ENCODE data around the gene LHFPL3.

Gene LHFPL3

GRCh38 chr7:104299323-104299722 is 29.1 kb upstream of the LHFPL3 start:
- no peak for DNase-seq (ENCODE audit: low read depth)
- no peak for TF ChIP-seq CTCF (conservative IDR thresholded peaks at IDR 0.05; ENCODE audit: low read depth, low read length)
- H3K4me3 ChIP-seq (ENCODE audit: low read depth, low read length): no peak overlapping the region

GRCh38 chr7:104299777-104300176 is 28.6 kb upstream of the LHFPL3 start:
- DNase-seq (ENCODE audit: low read depth): no peak
- TF ChIP-seq CTCF (conservative IDR thresholded peaks at IDR 0.05; ENCODE audit: low read depth, low read length): no peak
- H3K4me3 ChIP-seq (ENCODE audit: low read depth, low read length): no peak overlapping the region

GRCh38 chr7:104306793-104307192 is 21.6 kb upstream of the LHFPL3 start:
- H3K4me3 ChIP-seq (ENCODE audit: low read depth, low read length): no peak overlapping the region
- no peak for DNase-seq (ENCODE audit: low read depth)
- no peak for TF ChIP-seq CTCF (conservative IDR thresholded peaks at IDR 0.05; ENCODE audit: low read depth, low read length)

DNA sequence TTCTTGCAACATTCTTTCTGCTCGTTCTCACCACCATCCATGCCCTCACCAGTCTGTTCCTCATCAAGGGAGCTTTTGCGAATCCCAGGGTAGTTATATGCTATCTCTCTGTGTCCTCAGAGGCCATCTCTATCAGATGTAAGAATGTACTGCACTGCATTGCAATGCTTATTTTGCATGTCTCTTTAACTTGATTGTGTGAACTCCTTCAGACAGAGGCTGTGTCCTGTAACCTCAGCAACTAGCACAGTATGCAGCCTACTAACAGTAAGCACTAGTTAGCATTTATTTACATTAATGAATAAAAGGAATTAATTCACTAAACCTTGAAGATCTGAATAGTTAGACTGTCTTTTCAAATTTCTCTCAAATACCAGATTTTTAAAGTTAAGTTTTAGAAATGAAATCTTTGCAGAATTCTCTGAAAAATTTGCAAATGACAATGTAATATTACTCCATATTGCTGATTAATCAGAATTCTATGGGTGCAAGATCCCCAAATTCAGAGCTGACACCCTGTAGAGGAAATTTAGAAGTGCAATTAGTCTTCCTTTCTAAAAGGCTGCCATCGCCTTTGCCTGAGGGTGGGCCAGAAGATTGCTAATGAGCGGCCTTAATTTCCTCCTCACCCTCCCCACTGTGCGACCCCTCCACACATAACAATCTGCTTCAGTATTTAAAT is 10.3 kb upstream of the LHFPL3 start:
- TF ChIP-seq CTCF (conservative IDR thresholded peaks at IDR 0.05; ENCODE audit: low read depth, low read length): no peak
- DNase-seq (ENCODE audit: low read depth): no peak

DNA sequence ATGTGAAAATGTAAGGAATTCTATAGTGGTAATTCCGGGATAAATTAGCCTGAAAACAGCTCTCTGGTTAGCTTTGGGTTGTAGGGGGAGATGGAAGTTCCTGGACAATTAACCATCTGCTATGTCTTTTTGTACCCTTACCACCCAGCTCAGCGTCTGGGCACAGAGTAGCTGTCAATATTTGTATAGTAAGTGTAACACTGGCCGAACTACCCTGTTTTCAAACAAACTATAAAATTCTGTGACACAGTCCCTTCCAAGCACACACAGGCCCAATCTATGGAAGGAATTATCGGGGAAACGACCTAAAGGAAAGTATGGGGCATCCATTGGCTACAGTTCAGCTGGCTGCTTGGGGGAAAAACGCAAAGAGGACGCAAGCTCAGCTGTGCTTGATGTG is 869 bp upstream of the LHFPL3 start:
- no peak for DNase-seq (ENCODE audit: low read depth)
- H3K4me3 ChIP-seq (ENCODE audit: low read depth, low read length): no peak overlapping the region
- TF ChIP-seq CTCF (conservative IDR thresholded peaks at IDR 0.05; ENCODE audit: low read depth, low read length): no peak

More for the DNA sequence above, 10.3 kb upstream of the LHFPL3 start:
- H3K4me3 ChIP-seq (ENCODE audit: low read depth, low read length): no peak overlapping the region

GRCh38 chr7:104327938-104328295 is 486 bp upstream of the LHFPL3 start:
- H3K4me3 ChIP-seq (ENCODE audit: low read depth, low read length): no peak overlapping the region
- no peak for DNase-seq (ENCODE audit: low read depth)
- TF ChIP-seq CTCF (conservative IDR thresholded peaks at IDR 0.05; ENCODE audit: low read depth, low read length): no peak
